PFSK-1 (cell line): ENCODE results near the gene DNAJB5.

ENCODE experiments used
- FOXP2 ChIP-seq: optimal IDR thresholded peaks from 2 replicates; pipeline ENCODE3; 2011; ENCODE audit warnings: borderline replicate concordance, control low read depth, inconsistent platforms; ENCODE audit not compliant: insufficient read depth; ENCODE audit errors: extremely low read length, extremely low read depth
- POLR2AphosphoS5 ChIP-seq: IDR thresholded peaks from 2 replicates; pipeline ENCODE4 v1.6.1; 2012; ENCODE audit warnings: low read depth, mild to moderate bottlenecking, control low read depth, low read length, moderate library complexity
- SIN3A ChIP-seq: IDR thresholded peaks from 2 replicates; pipeline ENCODE4 v1.6.1; 2012; ENCODE audit warnings: mild to moderate bottlenecking, low read length, moderate library complexity, borderline replicate concordance; ENCODE audit not compliant: insufficient read depth
- TAF1 ChIP-seq: IDR thresholded peaks from 2 replicates; pipeline ENCODE4 v1.6.1; 2012; ENCODE audit warnings: low read length, control low read depth, borderline replicate concordance; ENCODE audit not compliant: insufficient read depth
- TF ChIP-seq, protein P1 (sequence below), 2 experiments: IDR thresholded peaks; 2 replicates each; pipeline versions ENCODE4 v1.6.1 to v1.8.0; 2011 to 2012; ENCODE audit warnings: low read depth in 2 of 2, low read length in 2 of 2, control low read depth in 1 of 2, inconsistent platforms in 1 of 2, mild to moderate bottlenecking in 1 of 2, moderate library complexity in 1 of 2; ENCODE audit not compliant: insufficient read depth in 1 of 2

- TF ChIP-seq POLR2AphosphoS5 (no peak), TAF1 (no peak), SIN3A (no peak), FOXP2 (no peak)
- TF ChIP-seq, protein P1, sequence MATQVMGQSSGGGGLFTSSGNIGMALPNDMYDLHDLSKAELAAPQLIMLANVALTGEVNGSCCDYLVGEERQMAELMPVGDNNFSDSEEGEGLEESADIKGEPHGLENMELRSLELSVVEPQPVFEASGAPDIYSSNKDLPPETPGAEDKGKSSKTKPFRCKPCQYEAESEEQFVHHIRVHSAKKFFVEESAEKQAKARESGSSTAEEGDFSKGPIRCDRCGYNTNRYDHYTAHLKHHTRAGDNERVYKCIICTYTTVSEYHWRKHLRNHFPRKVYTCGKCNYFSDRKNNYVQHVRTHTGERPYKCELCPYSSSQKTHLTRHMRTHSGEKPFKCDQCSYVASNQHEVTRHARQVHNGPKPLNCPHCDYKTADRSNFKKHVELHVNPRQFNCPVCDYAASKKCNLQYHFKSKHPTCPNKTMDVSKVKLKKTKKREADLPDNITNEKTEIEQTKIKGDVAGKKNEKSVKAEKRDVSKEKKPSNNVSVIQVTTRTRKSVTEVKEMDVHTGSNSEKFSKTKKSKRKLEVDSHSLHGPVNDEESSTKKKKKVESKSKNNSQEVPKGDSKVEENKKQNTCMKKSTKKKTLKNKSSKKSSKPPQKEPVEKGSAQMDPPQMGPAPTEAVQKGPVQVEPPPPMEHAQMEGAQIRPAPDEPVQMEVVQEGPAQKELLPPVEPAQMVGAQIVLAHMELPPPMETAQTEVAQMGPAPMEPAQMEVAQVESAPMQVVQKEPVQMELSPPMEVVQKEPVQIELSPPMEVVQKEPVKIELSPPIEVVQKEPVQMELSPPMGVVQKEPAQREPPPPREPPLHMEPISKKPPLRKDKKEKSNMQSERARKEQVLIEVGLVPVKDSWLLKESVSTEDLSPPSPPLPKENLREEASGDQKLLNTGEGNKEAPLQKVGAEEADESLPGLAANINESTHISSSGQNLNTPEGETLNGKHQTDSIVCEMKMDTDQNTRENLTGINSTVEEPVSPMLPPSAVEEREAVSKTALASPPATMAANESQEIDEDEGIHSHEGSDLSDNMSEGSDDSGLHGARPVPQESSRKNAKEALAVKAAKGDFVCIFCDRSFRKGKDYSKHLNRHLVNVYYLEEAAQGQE (IDR thresholded peaks at IDR 0.05; ENCODE audit: insufficient read depth in 1 of 2, low read depth in 2 of 2, low read length in 2 of 2): no peak
Observed at GRCh38 chr9:34994900-34995669, 5.5 kb downstream of the DNAJB5 start.
